ENCODE data around the gene WNT7A.

The WNT7A gene

DNA sequence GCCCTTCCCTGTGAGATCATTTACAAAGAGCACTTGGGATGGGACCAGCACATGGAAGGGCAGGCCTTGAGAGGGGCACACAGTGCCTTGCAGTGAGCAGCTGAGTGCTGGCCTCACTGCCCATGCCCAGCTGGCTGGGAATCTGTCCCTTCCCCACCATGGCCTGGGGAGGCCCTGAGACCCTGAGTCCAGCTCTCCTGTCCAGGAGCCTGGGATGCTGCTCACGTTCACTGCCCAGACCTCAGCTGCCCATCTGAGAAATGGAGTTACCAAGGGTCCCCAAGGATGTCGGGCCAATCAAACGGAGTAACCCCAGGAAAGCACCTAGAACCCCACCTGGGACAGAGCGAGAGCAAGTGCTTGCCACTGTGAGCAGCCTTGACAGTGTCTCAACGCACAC lies 35.6 kb downstream of the WNT7A start:
- no peak for DNase-seq

DNA sequence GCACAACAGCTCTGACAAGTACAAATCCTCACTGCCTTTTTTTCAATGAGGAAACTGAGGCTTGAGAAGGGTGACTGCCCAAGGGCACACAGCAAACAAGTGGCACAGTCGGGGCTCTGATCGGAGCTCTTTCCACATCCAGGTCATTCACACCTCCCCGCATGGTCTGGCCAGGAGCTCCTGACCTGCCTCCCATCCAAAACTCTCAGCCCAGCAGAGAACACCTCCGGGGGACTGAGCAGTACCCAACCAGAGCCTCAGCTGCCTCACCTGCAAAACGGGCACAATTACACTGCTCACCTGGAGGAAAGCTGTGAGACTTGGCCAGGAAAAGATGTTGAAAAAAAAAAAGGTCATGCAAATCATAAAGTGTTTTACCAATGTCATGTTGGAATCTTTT lies 36.5 kb downstream of the WNT7A start:
- DNase-seq = no peak

DNA sequence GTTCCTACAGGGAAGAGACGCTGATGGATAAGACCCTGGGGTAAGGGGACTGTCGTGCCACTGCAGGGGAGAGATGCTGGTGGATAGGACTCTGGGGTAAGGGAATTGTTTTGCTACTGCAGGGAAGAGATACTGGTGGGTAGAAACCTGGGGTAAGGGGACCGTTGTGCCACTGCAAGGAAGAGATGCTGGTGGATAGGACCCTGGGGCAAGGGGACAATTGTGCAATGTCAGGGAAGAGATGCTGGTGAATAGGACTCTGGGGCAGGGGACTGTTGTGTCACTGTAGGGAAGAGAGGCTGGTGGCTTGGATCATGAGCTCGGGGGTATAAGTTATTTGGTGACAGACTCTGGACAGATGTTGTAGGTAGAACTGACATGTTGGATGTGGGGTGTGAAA lies 37.6 kb downstream of the WNT7A start:
- DNase-seq = no peak

DNA sequence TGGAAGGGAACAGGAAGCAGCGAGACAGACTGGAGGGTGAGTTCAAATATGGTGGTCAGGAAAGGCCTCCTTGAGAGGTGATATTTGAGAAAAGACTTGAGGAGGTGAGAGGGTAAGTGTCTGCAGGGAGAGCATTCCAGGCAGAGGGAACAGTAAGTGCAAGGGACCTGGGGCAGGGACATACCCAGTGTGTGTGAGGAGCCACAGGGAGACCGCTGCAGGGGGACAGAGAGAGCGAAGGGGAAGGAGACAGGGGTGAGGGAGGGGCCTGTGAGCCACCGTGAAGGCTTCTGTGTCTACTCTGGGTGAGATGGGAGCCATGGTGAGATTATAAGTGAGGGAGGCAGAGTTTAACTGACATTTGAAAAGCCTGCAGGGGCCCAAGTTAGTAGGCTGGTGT lies 38.0 kb downstream of the WNT7A start:
- no peak for DNase-seq

DNA sequence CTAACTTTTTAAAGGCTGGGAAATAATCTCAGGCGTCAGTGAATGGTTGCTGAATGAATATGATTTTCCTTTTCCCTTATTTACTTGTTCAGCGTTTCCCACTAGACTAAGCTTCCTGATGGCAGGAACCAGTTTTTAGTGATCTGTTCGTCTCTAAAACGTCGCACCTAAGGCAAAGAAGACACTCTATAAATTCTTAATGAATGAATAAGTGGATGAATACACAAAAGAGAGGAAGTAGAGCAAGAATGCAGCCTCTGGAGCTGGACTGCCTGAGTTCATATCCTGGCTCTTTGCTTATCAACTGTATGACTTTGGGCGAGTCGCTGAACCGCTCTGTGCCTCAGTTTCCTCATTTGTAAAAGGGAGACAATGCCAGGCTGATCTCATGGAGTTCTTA lies 38.7 kb downstream of the WNT7A start:
- no peak for DNase-seq

DNA sequence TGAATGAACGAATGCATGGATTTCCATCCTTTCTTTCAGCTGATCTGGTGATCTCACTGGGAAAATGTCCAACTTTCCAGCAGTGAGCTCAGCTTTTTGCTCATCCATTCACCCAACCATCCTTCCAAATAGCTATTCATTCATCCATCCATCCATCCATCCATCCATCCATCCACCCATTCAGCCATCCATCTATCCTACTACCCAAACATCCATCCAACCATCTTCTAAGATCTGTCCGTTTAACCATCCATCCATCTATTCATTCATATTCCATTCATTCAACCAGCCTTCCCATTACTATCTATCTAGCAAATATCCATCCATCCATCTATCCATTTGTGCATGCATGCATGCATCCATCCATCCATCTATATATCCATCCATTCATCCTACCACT lies 39.4 kb downstream of the WNT7A start:
- no peak for DNase-seq

DNA sequence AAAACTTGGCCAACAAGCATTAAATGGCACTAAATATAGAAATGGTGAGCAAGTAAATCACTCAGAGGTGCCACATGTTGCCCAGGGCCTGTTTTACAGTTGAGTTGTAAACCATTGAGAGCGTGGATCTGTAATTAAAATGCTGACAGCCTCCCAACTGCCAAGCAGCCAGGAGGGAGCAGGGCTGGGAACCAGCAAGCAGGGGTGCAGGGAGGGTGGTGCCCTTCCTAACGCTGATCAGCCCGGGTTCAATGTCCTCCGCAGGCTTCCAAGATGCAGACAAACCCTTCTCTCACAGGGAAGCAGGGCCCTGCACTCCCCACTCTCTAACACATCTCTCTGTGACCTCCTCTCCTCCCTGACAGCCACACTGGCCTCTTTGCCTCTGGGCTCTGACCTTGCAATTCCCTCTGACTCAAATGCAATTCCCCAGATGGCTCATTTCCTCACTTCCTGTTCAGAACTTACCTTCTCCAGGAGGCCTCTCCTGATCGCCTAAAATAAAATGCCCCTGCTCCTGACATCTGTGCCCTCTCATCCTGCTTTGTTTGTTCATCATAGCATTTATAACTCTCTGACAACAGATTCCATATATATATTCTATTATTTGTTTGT lies 40.0 kb downstream of the WNT7A start:
- DNase-seq = no peak

DNA sequence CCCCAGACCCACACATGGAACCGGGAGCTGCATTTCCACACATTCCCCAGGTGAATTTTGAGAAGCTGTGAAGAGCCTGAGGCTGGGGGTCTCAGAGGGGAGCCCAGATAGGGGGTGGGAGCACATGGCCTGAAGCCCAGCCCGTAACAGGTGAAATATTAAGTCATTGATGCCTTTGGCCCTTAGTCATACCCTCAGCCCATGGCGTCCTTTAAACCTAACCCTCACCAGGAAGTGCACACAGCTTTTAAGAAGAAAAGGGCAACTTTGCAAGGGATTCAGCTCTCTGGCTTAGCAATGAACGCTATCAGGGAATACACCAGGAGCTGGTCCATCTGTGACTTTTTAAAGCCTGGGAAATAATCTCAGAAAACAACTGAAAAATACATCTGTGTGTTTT lies 40.6 kb downstream of the WNT7A start:
- no peak for DNase-seq

DNA sequence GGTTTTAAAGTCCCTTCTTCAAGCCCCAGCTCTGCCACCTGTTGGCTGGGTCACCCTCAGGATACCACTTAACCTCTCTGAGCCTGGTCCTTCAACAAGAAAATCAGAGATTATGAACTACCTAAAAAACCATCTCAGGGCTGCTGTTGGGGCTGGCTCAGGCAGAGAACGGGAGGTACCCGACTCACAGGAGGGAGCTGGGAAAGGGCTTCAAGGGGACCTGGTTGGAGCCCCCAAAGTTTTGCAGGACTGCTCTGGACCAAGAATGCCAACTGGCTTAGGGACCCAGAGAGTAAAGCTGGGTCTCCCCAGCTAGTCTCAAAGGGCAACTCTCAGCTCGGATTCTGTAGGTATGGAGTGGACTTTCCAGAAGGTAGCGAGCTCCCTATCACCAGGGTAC lies 41.5 kb downstream of the WNT7A start:
- DNase-seq = no peak

DNA sequence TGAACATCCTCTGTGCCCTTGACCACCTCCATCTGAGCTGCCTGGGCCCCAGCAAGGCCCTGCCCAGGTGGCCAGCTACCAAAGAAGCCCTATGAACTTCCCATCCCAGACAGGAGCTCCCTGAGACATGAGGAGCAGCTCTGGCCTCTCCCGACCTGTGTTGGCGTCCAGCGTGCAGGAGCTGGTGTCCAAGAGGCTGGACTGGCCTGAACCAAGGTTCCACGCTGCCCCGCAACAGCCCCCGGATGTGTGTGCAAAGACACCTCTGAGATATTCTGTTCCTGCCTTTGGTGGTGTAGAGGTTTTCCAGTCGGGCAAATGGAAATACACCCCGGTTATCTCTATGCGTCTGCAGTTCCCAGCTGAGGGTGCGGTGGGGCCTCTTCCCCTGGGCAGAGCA lies 42.1 kb downstream of the WNT7A start:
- DNase-seq = no peak

DNA sequence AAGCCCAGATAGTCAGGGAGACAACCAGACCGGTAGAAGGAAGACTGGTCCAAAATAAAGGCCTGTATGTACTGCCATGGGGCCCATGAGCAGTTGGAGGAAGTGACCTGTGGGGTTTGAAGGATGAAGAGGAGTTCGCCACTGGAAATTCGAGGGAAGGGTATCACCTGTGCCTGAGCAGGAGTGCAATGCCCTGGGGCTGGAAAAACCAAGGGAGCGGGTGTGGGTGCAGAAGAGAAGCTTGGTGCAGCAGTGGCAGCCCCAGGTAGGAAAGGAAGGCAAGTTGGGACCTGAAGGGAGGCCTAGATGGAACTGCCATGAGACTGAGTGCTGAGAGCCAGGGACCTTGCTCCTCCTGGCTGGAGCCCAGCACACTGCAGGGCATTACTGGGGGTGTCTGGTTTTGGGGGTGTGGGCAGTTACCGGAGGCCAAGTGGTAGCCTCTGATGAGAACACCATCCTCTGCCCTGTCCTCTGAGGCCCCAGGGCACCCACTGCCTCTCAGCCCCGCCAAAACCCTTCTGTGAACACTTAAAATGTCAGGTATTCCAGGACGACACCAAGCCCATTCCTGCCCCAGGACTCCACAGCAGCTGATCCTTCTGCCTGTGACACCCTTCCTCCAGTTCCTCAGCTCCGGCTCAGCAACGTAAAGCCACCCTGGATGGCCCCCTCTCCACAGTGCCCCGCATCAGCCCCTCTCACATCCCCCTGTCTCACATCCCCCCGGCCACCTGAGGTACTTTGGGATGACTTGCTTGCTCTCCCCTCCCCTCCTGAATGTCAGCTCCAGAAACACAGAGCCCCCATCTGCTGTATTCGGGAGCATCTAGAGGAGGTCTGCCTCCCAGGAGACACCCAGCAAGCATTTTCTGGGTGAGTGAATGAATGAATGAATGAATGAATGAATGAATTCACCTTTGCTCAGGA lies 42.9 kb downstream of the WNT7A start:
- no peak for DNase-seq

DNA sequence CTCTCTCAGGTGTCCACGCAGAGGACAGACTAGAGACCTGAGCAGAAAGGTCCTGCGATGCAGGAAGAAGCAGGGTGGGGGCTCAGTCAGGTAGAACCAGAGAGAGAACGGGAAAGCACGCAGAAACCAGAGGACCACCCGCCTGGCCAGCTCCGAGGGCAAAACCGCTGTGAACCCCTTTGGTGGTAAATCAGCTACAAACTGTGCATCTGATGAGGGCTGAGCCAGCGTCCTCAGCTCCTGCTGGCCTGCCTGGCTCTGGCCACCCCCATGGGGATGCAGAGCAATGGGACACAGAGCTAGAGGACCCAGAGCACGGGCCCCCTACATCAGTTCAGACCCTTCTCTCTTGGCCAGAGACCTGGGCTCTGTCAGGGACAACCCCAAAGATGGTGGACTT lies 44.6 kb downstream of the WNT7A start:
- DNase-seq = no peak

DNA sequence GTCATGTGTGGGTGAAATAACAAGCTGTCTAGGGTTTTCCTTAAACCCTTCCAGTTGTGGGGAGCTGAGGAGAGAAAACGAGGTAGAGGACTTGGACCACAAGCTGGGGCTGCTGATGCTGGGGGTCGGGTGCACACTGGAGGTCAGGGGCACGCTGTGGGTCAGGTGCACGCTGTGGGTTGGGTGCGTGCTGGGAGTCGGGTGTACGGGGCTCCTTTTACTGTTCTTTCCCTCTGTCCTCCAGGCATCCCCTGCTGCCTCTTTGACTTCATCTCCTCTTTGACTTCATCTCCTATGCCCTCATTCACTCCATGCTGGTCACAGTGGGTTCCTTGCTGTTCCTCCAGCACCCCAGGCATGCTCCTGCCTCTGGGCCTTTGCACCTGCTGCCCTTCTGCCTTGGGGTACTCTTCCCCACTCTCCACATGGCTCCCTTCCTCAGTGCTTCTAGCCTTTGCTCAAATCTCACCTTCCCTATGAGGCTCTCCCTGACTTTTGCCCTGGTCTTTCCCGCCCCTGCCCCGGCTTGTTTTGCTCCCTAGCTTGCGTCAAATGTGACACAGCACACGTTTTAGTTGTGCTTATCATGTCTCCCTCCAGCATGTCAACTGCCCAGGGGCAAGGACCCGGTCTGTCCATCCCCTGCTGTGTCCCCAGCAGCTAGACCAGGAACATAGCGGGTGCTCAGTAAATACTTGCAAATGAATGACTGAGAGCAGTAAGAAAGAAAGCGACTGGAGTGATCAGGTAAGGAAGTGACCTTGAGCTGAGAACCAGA lies 45.4 kb downstream of the WNT7A start:
- DNase-seq = no peak

DNA sequence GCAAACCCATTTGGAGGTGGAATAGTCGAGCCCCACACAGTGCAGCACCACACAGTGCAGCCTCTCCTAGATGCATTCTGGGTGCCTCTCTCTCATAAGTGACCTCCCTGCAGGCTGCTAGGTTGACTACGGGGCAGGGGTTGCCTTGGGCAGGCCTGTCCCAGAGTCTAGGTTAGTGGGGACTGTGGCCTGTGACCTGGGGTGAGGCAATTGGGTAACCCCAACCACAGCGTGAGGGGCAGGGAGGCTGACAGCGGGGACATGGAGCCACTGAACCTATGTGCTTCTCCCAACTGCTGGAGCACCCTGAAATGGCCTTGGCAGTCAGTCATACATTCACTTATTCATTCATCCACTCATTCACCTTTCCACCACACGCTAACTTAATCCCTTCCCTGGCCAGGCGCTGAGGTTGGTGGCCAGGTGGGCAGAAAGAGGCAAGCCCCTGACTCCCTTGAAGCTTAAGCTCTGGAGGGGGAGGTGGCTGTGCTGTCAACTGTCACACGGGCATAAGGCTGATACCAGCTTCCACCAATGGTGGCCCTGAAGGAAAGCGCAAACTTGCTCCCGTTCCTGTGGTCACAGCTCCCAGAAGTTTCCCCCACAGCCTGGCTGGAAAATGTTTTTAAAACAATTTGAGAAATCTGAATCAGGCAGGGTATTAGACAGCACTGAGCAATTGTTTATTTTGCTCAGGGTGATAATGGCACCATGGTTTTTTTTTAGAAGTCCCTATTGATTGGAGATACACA lies 46.2 kb downstream of the WNT7A start:
- no peak for DNase-seq

DNA sequence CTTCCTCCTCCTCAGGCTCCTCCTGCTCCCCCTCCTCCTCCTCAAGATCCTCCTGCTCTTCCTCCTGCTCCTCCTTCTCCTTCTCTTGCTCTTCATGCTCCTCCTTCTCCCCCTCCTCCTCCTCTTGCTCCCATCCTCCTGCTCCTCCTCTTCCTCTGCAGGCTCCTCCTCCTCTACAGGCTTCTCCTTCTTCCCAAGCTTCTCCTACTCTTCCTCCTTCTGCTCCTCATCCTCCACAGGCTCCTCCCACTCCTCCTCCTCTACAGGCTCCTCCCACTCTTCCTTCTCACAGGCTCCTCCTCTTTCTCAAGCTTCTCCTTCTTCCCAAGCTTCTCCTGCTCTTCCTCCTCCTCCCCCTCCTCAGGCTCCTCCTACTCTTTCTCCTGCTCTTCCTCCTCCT lies 47.7 kb downstream of the WNT7A start:
- no peak for DNase-seq

DNA sequence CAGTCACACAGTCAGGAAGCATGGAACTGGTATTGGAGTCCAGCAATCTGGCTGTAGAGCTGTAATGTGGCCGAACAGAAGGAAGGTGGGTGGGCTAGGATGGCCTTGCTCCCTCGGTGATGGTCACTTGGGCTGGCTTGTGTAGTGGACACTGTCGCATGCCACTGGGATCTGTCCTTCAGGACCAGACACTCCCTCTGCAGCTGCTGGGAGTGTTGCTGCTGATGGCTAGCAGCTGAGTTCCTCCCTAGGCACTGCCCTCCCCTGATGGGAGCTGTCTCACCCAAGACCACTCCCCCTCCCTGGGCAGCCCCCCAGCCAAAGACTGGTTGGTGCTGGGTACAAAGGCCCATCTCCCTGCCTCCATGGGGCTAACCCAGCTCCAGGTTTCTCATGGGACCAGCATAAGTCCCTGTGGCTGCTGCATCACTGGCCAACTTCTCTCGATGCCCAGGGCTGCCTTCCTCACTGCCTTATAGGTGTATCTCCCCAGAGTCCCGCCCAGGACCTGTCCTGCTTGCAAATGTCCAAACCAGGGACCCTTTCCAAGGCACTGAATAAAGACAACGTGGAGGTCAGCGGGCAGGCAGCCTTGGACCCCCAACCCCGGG lies 48.4 kb downstream of the WNT7A start:
- DNase-seq = no peak

DNA sequence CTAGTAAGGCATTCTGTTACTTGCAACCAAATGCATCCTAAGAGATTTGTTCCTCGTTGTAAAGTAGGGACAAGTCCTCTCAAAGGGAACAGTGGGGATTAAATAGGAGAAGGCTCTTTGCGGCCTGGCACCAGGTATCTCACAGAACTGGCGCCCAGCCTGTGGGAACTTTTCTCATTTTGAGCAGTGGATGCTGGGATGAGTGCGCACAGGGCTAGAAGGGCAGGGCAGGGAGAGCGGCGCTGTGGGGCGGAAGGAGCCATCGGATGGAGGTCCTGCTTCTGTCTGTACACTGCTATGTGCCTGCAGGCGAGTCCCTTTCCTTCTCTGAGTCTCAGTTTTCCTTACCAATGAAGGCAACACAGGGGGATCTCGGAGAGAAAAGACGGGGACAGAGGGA lies 50.6 kb downstream of the WNT7A start:
- no peak for DNase-seq

DNA sequence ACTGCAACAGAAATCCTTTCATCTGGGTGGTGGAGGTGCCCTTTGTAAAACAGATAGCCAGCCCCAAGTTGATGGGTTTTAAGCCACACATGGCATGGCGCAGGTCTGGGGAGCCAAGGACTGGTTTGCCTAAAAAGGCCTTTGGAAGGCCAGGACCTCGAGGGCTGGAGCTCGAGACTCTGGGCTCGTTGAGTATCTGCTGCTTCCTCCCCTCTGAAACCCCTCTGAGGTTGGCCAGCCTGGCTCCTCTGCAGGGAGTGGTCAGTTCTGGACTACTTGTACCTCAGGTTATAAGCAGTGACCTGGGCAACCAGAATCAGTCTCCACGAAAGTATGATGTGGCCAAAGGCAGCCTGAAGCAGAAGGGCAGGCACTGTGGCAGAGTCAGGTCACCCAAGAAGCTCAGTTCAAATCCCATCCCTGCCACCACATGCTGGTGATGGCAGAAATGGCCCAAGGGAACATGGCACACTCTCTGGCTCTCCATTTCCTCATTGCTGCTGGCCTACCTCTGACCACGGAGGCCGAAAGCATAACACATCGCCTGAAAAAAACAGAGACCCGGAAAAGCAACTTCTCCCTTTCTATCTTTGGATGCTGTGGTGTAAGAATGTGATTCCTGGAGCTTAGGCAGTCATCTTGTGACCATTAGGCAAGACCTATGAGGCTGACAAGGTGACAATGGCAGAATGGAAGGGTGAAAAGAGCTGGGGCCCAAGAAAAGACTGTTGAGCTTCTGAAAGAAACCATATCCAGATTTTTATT lies 51.2 kb downstream of the WNT7A start:
- no peak for DNase-seq

DNA sequence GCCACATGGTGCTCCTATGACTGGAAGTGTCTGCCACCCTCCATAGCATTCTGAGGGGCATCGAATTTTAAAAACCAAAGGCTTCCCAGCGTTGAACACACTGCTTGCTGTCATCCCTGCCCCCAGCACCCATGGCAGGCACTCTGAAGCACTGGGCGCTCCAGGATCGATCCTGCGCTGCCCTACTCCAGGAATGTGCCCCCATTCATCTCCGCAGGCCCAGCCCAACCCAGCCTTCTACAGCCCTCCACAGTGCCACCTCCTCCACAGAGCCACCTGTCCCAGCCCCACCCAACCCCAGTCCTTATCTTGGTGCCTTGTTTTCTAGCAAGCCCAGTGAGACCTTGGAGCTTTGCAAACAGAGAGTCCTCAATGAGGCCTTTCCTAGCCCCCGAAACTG lies 52.2 kb downstream of the WNT7A start:
- no peak for DNase-seq

DNA sequence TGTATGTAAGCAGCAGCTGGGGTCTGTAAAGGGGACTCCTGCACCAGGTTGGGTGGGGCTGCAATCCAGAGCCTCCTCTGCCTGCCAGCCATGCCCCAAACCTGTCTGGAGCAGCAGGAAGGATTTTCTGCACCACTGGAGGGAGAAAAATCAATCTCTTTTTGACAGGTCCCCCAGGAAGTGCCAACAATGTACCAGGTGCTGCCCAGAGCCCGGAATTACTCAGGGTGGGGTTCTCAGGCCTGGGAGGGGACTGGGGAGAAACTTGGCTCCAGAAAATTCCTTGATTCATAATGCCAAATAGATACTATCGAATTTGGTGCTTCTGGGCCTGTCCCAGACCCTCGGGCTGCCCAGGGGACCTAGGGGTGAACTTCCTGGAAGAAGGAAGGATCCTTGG lies 52.6 kb downstream of the WNT7A start:
- DNase-seq = no peak

DNA sequence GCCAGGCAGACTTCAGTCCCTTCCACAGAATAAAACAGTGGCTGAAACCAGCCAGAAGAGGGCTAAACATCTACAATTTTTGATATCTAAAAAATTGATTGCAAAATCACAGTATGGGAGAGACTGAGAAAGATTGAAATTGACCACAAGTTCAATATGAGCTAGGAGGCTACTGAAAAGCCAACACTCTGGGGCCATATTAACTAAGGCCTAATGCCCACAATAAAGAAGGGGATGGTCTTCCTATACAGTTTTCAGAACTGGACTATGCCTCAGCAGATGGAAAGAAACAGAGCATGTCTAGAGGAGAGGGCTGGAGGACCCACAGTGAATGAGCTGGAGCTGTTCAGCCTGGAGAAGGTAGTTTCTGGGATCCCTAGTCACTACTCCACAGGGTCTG lies 53.2 kb downstream of the WNT7A start:
- DNase-seq = no peak

DNA sequence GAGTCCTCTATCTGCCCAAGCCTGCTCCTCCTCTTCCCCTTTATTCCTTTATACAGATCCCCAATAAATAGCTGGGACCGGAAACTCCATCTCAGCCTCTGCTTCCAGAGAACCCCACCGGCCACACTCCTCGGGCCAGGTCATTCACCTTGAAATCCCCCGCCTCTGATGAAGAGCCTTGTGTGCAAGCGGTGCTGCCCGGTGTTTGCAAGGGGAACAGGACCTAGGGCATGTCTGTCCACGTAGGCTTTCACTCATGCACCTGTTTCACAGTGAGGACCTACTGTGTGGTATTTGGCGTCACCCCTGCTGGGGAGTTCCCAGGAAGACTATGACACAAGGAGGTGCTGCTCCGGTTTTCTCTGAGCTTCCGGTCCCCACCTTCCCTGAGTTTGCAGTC lies 54.0 kb downstream of the WNT7A start:
- no peak for DNase-seq

Measured in NCI-H2029 (cell line).